GM08714 (cell line): ENCODE data around the gene PPP2R2C.

Experiments
- H3K4me3 ChIP-seq: fragments of 200-500 bp; sonication (Bioruptor generic); 2 replicates; pipeline ENCODE4 v1.5.1; 2014; ENCODE audit warnings: mild to moderate bottlenecking, low read length, inconsistent platforms
- ZNF274 ChIP-seq: IDR thresholded peaks from 2 replicates; pipeline ENCODE4 v1.6.1; 2012; ENCODE audit warnings: mild to moderate bottlenecking, low read depth, low read length

The PPP2R2C gene

DNA sequence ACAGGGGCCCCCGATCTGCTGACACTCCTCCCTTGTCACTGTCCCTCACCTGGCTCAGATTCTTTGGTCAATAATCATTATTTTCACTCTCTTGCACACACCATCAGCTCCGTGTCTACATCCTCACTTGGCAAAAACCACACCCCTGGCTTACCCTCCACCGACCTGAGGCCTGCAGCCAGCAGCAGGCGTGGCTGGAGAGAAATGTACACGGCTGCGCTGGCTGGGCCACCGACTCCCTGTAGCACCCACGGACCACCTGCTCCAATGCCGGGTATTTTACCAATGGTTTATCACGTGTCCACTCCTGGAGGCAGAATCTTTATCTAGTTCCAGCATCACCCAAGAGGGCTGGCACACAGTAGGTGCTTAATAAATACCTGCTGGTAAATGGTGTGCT lies 104.3 kb downstream of the PPP2R2C start:
- no peak overlapping the region for H3K4me3 ChIP-seq
- TF ChIP-seq ZNF274, result no peak

DNA sequence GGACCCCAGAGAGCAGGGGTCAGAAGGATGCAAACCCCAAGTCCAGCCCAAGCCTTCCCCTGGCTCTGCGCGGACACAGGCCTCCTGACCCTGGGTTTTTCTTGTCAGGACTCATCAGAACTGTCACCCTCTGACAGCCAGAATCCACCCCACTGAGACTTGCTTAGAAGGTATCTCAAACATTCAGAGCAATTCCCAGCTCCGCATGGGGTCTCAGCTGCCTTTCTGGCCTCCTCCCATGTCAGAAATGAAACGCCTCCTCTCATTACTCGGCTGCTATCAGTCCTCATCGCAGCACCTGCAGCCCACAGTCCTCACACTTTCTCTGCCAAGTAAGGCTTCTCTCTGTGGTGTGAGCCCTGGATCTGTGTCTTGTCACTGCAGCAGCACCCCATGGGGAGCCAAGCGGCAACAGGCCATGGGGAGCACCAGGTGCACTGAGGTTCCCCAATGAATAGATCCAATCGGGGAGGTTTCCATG lies 105.0 kb downstream of the PPP2R2C start:
- no peak for TF ChIP-seq ZNF274
- H3K4me3 ChIP-seq, result no peak overlapping the region

- TF ChIP-seq ZNF274, result no peak
- H3K4me3 ChIP-seq, result no peak overlapping the region
Observed at GRCh38 chr4:6366581-6366980, 105.8 kb downstream of the PPP2R2C start.

- no peak overlapping the region for H3K4me3 ChIP-seq
- no peak for TF ChIP-seq ZNF274
Observed at GRCh38 chr4:6365545-6366086, 106.8 kb downstream of the PPP2R2C start.

- no peak for TF ChIP-seq ZNF274
- H3K4me3 ChIP-seq, result no peak overlapping the region
Observed at GRCh38 chr4:6364581-6364980, 107.8 kb downstream of the PPP2R2C start.

GRCh38 chr4:6364146-6364545 lies 108.3 kb downstream of the PPP2R2C start:
- no peak overlapping the region for H3K4me3 ChIP-seq
- no peak for TF ChIP-seq ZNF274

DNA sequence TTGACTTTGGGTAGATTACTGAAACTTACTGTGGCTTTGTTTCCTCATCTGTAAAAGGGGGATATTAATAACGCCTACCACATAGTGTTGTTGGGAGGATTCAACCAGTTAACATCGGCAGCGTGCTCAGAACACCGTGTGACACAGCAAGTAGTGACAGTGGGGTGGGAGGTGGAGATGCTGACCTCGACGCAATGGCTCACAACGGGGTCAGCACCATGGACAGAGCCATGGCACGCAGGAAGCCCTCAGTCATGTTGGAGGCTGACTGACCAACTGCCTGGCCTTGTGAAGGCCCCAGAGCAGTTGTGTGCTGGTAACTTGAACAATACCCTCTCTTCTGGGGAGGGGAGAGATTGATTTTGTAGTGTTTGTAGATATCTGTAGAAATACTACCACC lies 109.5 kb downstream of the PPP2R2C start:
- TF ChIP-seq ZNF274, result no peak
- no peak overlapping the region for H3K4me3 ChIP-seq

DNA sequence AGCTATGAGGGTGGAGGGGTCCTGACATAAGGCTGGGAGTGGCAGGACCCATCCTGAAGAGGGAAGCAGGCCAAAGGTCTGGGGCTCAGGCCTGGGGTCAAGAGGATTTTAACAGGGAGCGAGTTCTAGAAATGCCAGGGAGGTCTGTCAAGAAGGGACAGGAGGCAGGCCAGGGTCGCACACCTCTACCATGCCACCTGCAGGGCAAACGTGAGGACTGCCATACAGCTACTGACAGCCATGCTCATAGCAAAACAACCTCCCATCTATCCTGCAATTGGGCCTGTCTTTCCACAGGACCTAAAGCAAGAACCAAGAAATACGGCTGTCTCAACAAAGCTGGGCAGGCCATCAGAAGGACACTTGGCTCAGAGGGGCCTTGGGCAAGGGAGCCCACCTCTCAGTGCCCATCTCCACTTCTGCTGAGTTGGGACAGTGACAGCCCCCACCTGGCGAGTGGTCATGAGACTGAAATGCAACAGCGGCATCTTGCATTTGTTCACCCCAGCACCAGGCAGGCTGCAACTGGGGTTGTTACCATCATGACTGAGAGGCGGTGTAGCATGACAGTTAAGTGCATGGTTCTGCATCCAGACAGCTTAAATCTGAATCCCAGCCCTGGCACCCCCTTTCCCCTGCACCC lies 110.0 kb downstream of the PPP2R2C start:
- no peak for TF ChIP-seq ZNF274
- no peak overlapping the region for H3K4me3 ChIP-seq

DNA sequence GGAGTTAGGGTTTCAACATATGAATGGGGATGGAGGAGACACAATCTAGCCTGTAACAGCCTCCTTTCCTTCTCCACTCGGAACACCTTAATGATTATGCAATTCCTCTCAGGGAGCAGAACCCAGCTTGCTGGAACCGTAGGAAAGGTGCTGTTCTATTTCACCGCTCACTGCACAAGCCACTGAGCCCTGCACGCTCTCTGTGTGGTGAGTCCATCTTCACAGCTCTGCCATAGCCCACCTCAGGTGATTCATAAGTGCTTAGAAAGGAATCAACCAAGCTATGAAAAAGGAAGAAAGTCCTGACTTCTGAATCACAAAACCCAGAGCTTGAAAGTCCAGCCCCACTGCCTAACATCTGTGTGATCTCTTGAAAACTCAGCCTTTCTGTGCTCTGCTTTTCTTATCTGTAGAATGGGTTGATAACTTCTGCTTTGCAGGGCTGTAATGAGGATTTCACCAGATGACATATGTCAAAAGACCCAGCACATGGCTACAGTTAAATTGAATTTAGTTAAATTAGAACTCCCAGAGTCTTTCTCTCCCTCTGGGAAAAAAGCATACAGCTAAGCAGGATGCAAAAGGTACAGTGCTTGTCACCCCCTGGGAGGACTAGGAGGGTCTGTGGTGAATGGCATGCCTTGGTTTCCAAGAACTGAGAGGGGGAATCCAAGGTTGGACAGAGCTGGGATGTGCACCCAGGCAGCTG lies 111.2 kb downstream of the PPP2R2C start:
- TF ChIP-seq ZNF274, result no peak
- H3K4me3 ChIP-seq, result no peak overlapping the region

- no peak overlapping the region for H3K4me3 ChIP-seq
- no peak for TF ChIP-seq ZNF274
Observed at GRCh38 chr4:6360385-6360784, 112.0 kb downstream of the PPP2R2C start.

DNA sequence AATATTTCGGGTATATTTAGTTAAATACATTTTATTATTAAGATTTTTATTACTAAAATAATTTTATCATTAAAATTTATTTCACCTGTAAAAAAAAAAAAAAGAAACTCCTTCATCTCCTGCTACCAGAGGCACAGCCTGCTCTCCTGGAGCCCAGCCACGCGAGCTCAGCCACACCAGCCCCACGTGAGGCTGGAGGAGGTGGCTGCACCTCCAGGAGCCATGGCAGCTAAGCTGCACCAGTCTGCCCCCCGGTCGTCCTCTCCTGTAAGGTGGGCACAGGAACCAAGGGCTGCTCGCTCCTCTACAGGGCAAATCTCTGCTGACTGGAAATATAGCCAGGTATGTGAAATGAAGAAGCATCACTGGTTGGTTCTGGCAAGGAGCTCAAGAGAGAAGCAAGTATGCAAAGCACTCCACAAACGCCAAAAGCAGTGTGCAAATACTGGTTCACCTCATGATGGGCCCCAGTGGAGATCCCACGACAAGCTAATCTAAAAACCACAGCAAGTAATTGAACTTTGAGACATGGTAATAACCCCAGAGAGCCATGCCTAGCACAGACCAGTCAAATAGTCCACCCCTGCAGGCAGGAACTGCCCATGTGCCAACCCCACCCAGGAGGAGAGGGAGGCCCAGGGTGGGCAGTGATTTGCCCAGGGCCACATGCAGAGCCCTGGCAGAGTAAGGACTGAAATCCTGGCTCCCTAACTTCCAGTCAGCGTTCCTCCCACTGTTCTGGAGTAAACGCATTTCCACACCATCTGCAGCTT lies 112.7 kb downstream of the PPP2R2C start:
- H3K4me3 ChIP-seq, result no peak overlapping the region
- TF ChIP-seq ZNF274, result no peak

DNA sequence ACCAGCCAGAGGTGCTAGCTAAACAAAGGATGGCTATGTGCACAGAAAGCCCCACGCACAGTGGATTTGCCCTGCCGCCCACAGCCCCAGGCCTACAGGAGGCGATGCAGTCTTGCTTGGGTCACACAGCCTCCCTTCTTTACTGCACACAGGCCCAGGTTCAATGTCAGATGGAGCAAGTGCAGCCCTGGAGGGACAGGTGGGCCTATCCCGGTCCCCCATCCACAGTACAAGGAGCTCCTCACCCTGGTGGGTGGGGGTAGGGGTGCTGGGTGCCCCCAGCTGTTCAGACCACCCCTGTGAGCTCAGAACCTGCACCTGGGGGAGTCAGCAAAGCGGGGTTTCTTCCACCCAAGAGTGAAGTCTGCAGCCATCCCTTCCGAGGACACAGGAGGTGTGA lies 114.9 kb downstream of the PPP2R2C start:
- H3K4me3 ChIP-seq, result no peak overlapping the region
- TF ChIP-seq ZNF274, result no peak

GRCh38 chr4:6356076-6356560 lies 116.3 kb downstream of the PPP2R2C start:
- no peak overlapping the region for H3K4me3 ChIP-seq
- no peak for TF ChIP-seq ZNF274

- no peak overlapping the region for H3K4me3 ChIP-seq
- no peak for TF ChIP-seq ZNF274
Observed at GRCh38 chr4:6355052-6355451, 117.4 kb downstream of the PPP2R2C start.
